Peyer's patch (tissue), 4 donors: ENCODE data around the gene NGEF.

Source experiments
- POLR2A ChIP-seq, 2 donors: fragments of 450-650 bp; IDR thresholded peaks; one replicate each; pipeline ENCODE4 v1.5.1; 2017; ENCODE audit warnings: antibody characterized with exemption in 2 of 2, mild to moderate bottlenecking in 2 of 2, moderate library complexity in 2 of 2
- TF ChIP-seq, protein P1 (sequence below), 6 experiments: fragments of 450-650 bp in 4 of 6; fragments of 200-600 bp in 2 of 6; sonication (generic) in 1 of 6; IDR thresholded peaks; one replicate each; pipeline ENCODE4 v1.5.1; 2017 to 2019; ENCODE audit warnings: antibody characterized with exemption in 6 of 6, mild to moderate bottlenecking in 3 of 6, moderate library complexity in 1 of 6

- TF ChIP-seq, protein P1, sequence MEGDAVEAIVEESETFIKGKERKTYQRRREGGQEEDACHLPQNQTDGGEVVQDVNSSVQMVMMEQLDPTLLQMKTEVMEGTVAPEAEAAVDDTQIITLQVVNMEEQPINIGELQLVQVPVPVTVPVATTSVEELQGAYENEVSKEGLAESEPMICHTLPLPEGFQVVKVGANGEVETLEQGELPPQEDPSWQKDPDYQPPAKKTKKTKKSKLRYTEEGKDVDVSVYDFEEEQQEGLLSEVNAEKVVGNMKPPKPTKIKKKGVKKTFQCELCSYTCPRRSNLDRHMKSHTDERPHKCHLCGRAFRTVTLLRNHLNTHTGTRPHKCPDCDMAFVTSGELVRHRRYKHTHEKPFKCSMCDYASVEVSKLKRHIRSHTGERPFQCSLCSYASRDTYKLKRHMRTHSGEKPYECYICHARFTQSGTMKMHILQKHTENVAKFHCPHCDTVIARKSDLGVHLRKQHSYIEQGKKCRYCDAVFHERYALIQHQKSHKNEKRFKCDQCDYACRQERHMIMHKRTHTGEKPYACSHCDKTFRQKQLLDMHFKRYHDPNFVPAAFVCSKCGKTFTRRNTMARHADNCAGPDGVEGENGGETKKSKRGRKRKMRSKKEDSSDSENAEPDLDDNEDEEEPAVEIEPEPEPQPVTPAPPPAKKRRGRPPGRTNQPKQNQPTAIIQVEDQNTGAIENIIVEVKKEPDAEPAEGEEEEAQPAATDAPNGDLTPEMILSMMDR (IDR thresholded peaks at IDR 0.05) = no peak
- TF ChIP-seq POLR2A (IDR thresholded peaks at IDR 0.05) = no peak
Measured at GRCh38 chr2:233011268-233011650, 1.8 kb downstream of the NGEF start.
